GM18951 (cell line): Measurements from ENCODE around the gene NKG7.
"Not testable (repeated sequence)": the region's sequence is repeated elsewhere in the genome, so short reads cannot be mapped to it uniquely, and the experiment has no call there.

Experiments
- POLR2A ChIP-seq: IDR thresholded peaks from 4 replicates; pipeline ENCODE4 v1.6.1; 2011; ENCODE audit warnings: mild to moderate bottlenecking; ENCODE audit not compliant: insufficient read length, insufficient read depth; ENCODE audit errors: extremely low read depth
- in situ Hi-C: fragments of 300-500 bp; cut with MboI; formaldehyde crosslinking; loops from one replicate; pipeline ENCODE4 v1.12.0; 2022; ENCODE audit warnings: low sequenced_read_pairs, mixed read lengths, inconsistent platforms; ENCODE audit not compliant: unreplicated experiment

The NKG7 gene

GRCh38 chr19:51399231-51399630 is 26.8 kb upstream of the NKG7 start:
- in situ Hi-C loops, result no loop called here
- no peak for TF ChIP-seq POLR2A

GRCh38 chr19:51398096-51398704 is 25.7 kb upstream of the NKG7 start:
- TF ChIP-seq POLR2A, result no peak
- in situ Hi-C loops, result no loop called here

GRCh38 chr19:51397453-51397852 is 25.0 kb upstream of the NKG7 start:
- in situ Hi-C loops, result not testable (repeated sequence)

- in situ Hi-C loops, result no loop called here
- TF ChIP-seq POLR2A, result no peak
Observed at GRCh38 chr19:51396175-51396574, 23.7 kb upstream of the NKG7 start.

GRCh38 chr19:51394050-51394836 is 21.8 kb upstream of the NKG7 start:
- in situ Hi-C loops, result no loop called here
- TF ChIP-seq POLR2A, result peak; percentile 82

- no peak for TF ChIP-seq POLR2A
- in situ Hi-C loops, result no loop called here
Observed at GRCh38 chr19:51392701-51393100, 20.2 kb upstream of the NKG7 start.

GRCh38 chr19:51391073-51391611 is 18.7 kb upstream of the NKG7 start:
- in situ Hi-C loops, result no loop called here
- no peak for TF ChIP-seq POLR2A

- in situ Hi-C loops, result no loop called here
- no peak for TF ChIP-seq POLR2A
Observed at GRCh38 chr19:51389143-51389542, 16.7 kb upstream of the NKG7 start.

GRCh38 chr19:51387924-51388389 is 15.5 kb upstream of the NKG7 start, which contains the start of gene LIM2:
Gene LIM2, minus strand, starts transcription at chr19:51387974. Its CDS starts 531 bp downstream, at chr19:51387443.
- TF ChIP-seq POLR2A, result no peak
- in situ Hi-C loops, result no loop called here

GRCh38 chr19:51386882-51387520 is 14.5 kb upstream of the NKG7 start:
- no peak for TF ChIP-seq POLR2A
- in situ Hi-C loops, result no loop called here

- no peak for TF ChIP-seq POLR2A
- in situ Hi-C loops, result no loop called here
Observed at GRCh38 chr19:51382004-51382403, 9.6 kb upstream of the NKG7 start.

- in situ Hi-C loops, result no loop called here
- no peak for TF ChIP-seq POLR2A
Observed at GRCh38 chr19:51380379-51380778, 7.9 kb upstream of the NKG7 start.

- TF ChIP-seq POLR2A, result no peak
- in situ Hi-C loops, result no loop called here
Observed at GRCh38 chr19:51377422-51377821, 5.0 kb upstream of the NKG7 start.

GRCh38 chr19:51375504-51376221 is 3.2 kb upstream of the NKG7 start:
- in situ Hi-C loops, result no loop called here
- TF ChIP-seq POLR2A, result no peak
